GM18508 (cell line): ENCODE measurements around the gene MBNL1.

ENCODE experiments used
- ATAC-seq: cut with Tn5 transposase; IDR thresholded peaks from one replicate; pipeline ENCODE4 v1.9.1; 2021; ENCODE audit warnings: moderate number of reproducible peaks; ENCODE audit not compliant: insufficient read depth, unreplicated experiment

MBNL1 gene

GRCh38 chr3:152251916-152252315, 16.8 kb upstream of the MBNL1 start:
- ATAC-seq: no peak

GRCh38 chr3:152252755-152253154, 16.0 kb upstream of the MBNL1 start:
- no peak for ATAC-seq

GRCh38 chr3:152253514-152253913, 15.2 kb upstream of the MBNL1 start:
- no peak for ATAC-seq

GRCh38 chr3:152254041-152254440, 14.7 kb upstream of the MBNL1 start:
- ATAC-seq: no peak

- ATAC-seq: no peak
Observed at GRCh38 chr3:152255290-152255689, 13.4 kb upstream of the MBNL1 start.

DNA sequence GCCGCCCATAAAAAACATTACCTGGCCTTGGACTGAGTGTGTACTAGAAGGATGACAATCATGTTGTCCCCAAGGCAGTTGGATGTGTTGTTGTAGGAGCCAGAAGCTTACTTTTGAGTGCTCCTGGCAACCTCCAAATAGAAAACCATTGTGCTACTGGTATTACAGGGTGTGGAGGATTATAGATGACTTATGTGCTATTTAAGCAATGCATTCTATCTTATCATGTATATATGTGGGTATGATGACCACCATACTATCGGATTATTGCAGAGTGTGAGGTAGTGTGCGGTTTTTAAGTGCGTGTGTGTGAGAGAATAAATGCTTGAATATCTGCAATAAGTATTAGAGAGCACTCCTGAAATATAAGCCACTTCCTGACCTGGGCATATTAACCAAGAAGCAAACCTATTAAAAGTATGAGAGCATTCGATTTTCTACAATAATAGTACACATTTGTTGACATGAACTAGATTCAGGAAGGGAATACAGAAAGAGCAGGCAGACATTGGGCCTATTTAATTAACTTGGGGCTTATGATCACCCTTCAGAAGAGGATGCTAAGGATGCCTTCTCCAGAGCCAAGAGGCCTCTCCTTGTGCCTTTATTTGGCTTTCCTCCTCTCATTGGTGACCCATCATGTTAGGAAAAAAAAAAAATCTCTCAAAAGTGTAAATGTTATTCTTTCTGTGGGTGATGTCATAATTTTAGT, 11.7 kb upstream of the MBNL1 start:
- no peak for ATAC-seq

DNA sequence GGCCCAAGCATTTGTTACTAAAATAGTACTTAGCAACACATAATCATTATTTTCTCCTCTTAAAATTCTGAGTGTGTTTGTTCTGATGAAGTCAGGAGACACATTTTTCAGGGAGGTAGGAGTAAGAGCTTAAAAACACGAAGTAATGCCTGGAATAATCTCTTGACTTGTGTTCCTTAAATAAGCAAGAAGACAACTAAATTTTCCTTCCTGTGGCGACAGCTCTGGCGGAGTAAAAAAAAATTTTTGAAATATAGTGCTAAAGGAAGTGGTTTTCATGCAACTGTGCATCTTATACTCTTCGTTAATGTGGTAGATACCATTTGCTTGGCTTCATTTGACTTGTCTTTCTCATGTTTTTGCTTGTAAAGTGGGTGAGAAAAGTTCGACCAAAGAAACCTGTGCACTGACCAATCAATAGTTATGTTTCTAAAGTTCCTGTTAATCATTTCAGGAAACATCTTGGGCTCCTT, 11.1 kb upstream of the MBNL1 start:
- ATAC-seq: peak; percentile 85

DNA sequence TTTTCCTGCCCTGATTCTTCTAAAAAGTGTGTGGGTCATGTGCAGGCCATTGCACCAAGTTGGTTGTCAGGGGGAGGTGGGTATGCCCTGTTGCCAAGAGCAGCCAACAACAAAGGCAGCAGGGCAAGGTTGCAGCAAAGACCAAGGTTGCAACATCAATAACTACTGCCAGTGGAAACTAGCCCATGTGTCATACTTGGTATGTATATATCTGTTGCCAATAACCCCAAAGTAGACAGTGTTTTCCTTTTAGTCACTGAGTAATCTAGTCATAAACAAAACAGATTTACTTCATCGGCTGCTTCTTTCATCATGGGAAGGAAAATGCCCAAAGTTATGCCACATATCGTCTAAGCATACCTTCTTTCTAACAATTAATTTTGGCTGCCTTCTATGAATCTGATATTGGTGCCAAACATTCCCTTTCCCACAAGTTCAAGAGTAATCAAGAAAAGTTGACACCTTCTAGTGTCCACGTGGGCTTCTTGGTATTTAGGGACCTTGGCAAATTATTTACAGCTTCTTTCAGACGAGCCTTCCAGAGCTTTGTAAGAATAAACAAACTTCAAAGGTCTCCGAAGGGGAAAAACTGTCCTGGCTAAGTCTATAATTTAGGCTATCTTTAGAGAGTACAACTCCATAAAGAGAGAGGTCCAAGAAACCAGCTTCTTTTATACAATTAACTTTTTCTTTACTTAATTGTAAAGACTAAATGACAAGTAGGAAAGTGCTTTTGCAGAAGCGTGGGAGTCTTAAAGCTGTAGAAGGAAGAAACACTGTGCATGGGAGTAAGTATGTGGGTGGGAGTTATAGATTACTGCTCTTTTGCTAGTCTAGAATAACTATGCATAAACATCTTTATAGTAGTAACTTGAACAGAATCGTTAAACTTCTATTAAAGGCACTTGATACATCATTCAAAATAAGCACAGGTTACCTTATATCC, 10.0 kb upstream of the MBNL1 start:
- ATAC-seq: no peak

DNA sequence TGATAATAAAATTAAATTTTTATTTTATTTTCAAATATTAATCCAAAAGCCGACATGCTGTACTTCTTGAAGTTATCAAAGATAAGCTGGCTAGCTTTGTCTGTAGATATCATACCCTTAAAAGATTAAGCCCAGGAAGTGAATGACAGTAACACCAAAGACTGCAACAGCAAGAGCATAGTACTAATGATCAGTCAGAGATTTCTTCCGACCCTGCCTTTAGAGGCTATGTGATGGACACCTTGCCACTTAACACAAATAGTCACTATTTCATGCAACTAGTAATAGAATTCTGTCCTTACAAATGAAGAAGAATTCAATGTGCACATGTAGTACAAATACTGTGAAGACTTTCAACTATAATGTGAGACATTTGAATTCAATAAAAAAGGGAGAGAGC, 9.3 kb upstream of the MBNL1 start:
- no peak for ATAC-seq

- no peak for ATAC-seq
Observed at GRCh38 chr3:152260026-152260425, 8.7 kb upstream of the MBNL1 start.

- ATAC-seq: no peak
Observed at GRCh38 chr3:152260529-152260928, 8.2 kb upstream of the MBNL1 start.

- no peak for ATAC-seq
Observed at GRCh38 chr3:152261329-152261728, 7.4 kb upstream of the MBNL1 start.

DNA sequence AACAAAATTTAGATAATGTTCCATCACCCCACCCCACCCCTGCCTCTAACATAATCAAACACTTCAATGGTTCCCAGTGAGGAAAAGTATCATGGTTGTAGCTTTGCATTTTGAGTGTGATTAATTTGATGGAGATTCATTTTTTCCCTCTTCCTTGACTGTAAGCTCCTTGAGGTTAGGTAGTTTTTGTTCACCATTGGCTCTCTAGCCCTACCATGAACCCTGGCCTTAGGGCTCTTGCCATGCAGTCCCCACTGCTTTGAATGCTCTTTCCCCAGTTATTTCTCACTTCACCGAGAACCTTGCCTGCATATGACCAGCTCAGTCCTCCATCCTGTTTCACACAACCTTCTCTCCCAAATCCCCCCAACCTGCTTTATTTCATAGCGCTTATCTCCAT, 5.0 kb upstream of the MBNL1 start:
- no peak for ATAC-seq

GRCh38 chr3:152264378-152264777, 4.4 kb upstream of the MBNL1 start:
- ATAC-seq: no peak

- no peak for ATAC-seq
Observed at GRCh38 chr3:152266221-152266995, 2.3 kb upstream of the MBNL1 start.

DNA sequence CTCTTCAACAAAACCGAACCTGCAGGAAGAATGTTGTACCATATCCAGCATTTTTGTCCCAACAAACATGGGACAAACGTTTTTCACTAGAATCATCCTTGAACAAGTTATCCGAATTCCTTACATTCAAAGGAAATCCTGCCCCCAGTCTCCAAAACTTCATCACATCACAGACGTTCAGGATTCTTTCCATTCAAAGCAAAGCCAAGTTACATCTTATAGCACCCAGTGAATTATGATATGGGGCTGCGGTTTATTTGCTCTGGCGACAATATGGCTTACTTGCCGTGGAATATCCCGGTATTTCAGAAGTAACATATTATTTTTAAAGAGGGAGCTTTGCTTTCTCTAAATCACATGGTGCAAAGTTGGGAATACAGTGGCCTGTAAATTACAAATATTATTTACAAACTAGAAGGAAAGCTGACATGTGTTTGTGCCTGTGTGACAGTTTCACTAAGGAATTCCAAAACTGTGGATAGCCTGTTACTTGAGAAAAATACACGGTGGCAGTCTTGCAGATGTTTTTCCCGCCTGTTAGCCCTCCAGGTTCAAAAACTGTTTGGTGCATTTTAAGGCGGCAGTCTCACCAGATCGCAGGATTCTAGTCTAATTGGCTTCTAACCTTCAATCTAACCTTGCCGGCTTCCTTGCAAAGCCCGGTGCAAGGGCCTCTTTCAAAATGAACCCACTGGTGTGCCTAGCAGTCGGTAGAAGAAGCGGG, 736 bp upstream of the MBNL1 start:
- ATAC-seq: no peak

DNA sequence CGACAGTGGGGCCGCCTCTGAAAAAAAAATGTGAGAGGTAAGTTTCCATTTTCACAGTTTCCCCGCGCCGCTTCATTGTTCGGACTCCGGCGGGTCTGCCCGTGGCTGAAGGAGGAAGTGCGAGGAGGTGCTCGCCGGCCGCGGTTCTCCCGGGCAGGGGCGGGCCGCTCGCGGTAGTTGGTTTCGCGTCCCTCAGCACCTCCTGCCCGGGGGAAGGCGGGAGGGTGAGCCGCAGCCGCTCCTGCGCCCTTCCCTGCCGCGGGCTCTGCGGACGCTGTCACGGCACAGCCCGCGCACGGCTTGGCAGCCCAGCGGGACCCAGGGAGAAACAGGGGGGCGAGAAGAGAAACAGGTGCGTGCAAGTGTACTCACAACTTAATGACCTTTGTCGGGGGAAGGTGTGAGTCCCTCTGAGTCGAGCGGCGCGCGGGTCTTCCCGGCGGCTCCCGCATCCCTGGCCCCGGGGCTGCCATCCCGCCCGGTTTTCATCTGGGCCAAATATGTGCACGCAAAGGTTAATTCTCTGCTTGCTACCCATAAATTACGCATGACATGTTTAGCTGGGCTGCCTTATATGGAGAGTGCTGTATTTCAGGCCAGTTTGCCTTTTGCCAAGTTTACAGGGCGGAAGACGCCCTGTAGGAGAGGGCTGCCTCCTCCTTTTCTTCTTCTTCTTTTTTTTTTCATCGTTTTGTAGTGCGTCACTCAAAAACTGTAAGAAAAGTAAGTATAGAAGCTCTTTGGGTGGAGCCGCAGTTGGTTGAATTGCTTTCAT, 514 bp downstream of the MBNL1 start:
- ATAC-seq: peak; percentile 29

- no peak for ATAC-seq
Observed at GRCh38 chr3:152269831-152270734, 1.4 kb downstream of the MBNL1 start.
